Measurements from ENCODE around the gene SLC12A6. TPM values are rescaled to one million over a fixed set of nuclear protein-coding genes. Genes with fewer than 3 reads are reported as not detected.

Gene SLC12A6
- polyA plus RNA-seq, 1 donor from 2014 or later: 7.3 TPM

DNA sequence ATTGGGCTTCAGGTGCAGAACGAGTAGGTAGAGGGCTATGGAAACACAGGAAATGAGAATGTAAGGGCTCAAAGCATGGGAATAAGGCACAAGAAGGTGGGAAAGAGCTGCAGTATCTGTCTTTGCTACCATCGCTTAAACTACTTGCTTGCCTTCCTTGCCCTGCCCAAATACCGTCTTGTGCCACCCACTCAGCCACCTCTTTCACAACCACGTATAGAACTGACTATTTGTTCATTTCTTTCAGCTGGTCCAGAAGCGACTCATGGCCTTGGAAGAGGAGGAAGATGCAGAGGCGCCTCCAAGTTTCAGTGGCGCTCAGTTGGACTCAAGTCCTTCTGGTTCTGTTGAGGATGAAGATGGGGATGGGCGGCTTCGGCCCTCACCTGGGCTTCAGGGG lies 17.7 kb upstream of the SLC12A6 start:
- no peaks in the 10 kb centered on the region for H3F3A ChIP-seq (ENCODE audit: insufficient read depth, low read length, poor library complexity, severe bottlenecking)
- H3K9me3 ChIP-seq (ENCODE audit: low read length): no peaks in the 10 kb centered on the region
- H3K4me2 ChIP-seq (ENCODE audit: low read length): no peak overlapping the region
- H3K27me3 ChIP-seq (ENCODE audit: insufficient read depth, low read depth, low read length): no peaks in the 10 kb centered on the region
- no peaks in the 10 kb centered on the region for H4K20me1 ChIP-seq (ENCODE audit: insufficient read depth)
- H3K4me3 ChIP-seq (ENCODE audit: low read length): no peak overlapping the region
- no peak overlapping the region for H2AFZ ChIP-seq (ENCODE audit: low read depth, low read length)
- TF ChIP-seq, protein P1, sequence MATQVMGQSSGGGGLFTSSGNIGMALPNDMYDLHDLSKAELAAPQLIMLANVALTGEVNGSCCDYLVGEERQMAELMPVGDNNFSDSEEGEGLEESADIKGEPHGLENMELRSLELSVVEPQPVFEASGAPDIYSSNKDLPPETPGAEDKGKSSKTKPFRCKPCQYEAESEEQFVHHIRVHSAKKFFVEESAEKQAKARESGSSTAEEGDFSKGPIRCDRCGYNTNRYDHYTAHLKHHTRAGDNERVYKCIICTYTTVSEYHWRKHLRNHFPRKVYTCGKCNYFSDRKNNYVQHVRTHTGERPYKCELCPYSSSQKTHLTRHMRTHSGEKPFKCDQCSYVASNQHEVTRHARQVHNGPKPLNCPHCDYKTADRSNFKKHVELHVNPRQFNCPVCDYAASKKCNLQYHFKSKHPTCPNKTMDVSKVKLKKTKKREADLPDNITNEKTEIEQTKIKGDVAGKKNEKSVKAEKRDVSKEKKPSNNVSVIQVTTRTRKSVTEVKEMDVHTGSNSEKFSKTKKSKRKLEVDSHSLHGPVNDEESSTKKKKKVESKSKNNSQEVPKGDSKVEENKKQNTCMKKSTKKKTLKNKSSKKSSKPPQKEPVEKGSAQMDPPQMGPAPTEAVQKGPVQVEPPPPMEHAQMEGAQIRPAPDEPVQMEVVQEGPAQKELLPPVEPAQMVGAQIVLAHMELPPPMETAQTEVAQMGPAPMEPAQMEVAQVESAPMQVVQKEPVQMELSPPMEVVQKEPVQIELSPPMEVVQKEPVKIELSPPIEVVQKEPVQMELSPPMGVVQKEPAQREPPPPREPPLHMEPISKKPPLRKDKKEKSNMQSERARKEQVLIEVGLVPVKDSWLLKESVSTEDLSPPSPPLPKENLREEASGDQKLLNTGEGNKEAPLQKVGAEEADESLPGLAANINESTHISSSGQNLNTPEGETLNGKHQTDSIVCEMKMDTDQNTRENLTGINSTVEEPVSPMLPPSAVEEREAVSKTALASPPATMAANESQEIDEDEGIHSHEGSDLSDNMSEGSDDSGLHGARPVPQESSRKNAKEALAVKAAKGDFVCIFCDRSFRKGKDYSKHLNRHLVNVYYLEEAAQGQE (IDR thresholded peaks at IDR 0.05; ENCODE audit: borderline replicate concordance): no peak
- TF ChIP-seq EZH2 (IDR thresholded peaks at IDR 0.05; ENCODE audit: borderline replicate concordance, insufficient read depth, low read length, poor library complexity, severe bottlenecking): no peak
- TF ChIP-seq, protein P2, sequence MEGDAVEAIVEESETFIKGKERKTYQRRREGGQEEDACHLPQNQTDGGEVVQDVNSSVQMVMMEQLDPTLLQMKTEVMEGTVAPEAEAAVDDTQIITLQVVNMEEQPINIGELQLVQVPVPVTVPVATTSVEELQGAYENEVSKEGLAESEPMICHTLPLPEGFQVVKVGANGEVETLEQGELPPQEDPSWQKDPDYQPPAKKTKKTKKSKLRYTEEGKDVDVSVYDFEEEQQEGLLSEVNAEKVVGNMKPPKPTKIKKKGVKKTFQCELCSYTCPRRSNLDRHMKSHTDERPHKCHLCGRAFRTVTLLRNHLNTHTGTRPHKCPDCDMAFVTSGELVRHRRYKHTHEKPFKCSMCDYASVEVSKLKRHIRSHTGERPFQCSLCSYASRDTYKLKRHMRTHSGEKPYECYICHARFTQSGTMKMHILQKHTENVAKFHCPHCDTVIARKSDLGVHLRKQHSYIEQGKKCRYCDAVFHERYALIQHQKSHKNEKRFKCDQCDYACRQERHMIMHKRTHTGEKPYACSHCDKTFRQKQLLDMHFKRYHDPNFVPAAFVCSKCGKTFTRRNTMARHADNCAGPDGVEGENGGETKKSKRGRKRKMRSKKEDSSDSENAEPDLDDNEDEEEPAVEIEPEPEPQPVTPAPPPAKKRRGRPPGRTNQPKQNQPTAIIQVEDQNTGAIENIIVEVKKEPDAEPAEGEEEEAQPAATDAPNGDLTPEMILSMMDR (IDR thresholded peaks at IDR 0.05; ENCODE audit: poor library complexity, severe bottlenecking): no peak
- no peak for TF ChIP-seq TAF1 (IDR thresholded peaks at IDR 0.05; ENCODE audit: low read depth)
- TF ChIP-seq EP300 (conservative IDR thresholded peaks at IDR 0.05; ENCODE audit: poor library complexity, severe bottlenecking): no peak
- TF ChIP-seq RAD21 (conservative IDR thresholded peaks at IDR 0.05): no peak
- TF ChIP-seq POLR2AphosphoS5 (IDR thresholded peaks at IDR 0.05): no peak
- no peak for TF ChIP-seq SMC3 (conservative IDR thresholded peaks at IDR 0.05; ENCODE audit: poor library complexity)
- no peak for TF ChIP-seq MXI1 (conservative IDR thresholded peaks at IDR 0.05; ENCODE audit: poor library complexity, severe bottlenecking)
- peaks cover 3% of the 10 kb centered on the region for H3K36me3 ChIP-seq (ENCODE audit: insufficient read depth, low read length)
- H3K9ac ChIP-seq (ENCODE audit: low read length): no peak overlapping the region
- H3K27ac ChIP-seq (ENCODE audit: low read length): no peak overlapping the region
- no peaks in the 10 kb centered on the region for H3K9me2 ChIP-seq (ENCODE audit: insufficient read depth, low read length)
- no peaks in the 10 kb centered on the region for H3K79me2 ChIP-seq (replicated peaks; ENCODE audit: insufficient read depth, low read length)

DNA sequence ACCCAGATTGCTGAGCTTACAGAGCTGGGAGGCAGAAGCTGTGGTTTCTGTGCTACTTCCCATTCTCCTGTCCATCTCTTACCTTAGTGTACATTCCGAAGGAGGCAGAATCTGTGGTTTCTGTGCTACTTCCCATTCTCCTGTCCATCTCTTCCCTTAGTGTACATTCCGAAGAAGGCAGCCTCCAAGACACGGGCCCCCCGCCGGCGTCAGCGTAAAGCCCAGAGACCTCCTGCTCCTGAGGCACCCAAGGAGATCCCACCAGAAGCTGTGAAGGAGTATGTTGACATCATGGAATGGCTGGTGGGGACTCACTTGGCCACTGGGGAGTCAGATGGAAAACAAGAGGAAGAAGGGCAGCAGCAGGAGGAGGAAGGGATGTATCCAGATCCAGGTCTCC lies 16.7 kb upstream of the SLC12A6 start:
- Histone ChIP-seq H3K9me2 (ENCODE audit: insufficient read depth, low read length) (no peaks in the 10 kb centered on the region), H3K4me3 (ENCODE audit: low read length) (no peak overlapping the region), H2AFZ (ENCODE audit: low read depth, low read length) (no peak overlapping the region), H3K27ac (ENCODE audit: low read length) (no peak overlapping the region), H3K4me2 (ENCODE audit: low read length) (no peak overlapping the region), H4K20me1 (ENCODE audit: insufficient read depth) (no peaks in the 10 kb centered on the region), H3K79me2 (replicated peaks; ENCODE audit: insufficient read depth, low read length) (no peaks in the 10 kb centered on the region), H3K36me3 (ENCODE audit: insufficient read depth, low read length) (peaks cover under 1% of the 10 kb centered on the region), H3K9ac (ENCODE audit: low read length) (no peak overlapping the region), H3F3A (ENCODE audit: insufficient read depth, low read length, poor library complexity, severe bottlenecking) (no peaks in the 10 kb centered on the region), H3K9me3 (ENCODE audit: low read length) (no peaks in the 10 kb centered on the region), H3K27me3 (ENCODE audit: insufficient read depth, low read depth, low read length) (no peaks in the 10 kb centered on the region)
- no peak for TF ChIP-seq EZH2 (IDR thresholded peaks at IDR 0.05; ENCODE audit: borderline replicate concordance, insufficient read depth, low read length, poor library complexity, severe bottlenecking)

DNA sequence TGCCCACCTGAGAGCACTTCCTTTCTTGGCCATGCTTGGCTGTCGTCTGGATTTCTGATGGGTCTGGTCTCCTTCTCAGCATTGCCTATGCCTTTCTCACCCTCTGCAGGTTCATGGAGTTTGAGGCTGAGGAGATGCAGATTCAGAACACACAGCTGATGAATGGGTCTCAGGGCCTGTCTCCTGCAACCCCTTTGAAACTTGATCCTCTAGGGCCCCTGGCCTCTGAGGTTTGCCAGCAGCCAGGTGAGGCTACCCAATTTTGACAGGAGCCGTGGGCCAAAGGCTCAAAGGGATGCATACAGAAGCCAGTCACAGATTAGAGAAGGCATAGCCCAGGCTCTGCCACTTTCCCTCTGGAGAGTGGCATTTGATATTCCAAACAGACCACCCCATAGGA lies 16.0 kb upstream of the SLC12A6 start:
- Histone ChIP-seq H3K4me3 (ENCODE audit: low read length) (no peak overlapping the region), H4K20me1 (ENCODE audit: insufficient read depth) (no peaks in the 10 kb centered on the region), H3K4me2 (ENCODE audit: low read length) (no peak overlapping the region), H3K79me2 (replicated peaks; ENCODE audit: insufficient read depth, low read length) (no peaks in the 10 kb centered on the region), H3K9ac (ENCODE audit: low read length) (no peak overlapping the region), H3F3A (ENCODE audit: insufficient read depth, low read length, poor library complexity, severe bottlenecking) (no peaks in the 10 kb centered on the region), H3K9me3 (ENCODE audit: low read length) (no peaks in the 10 kb centered on the region), H3K27me3 (ENCODE audit: insufficient read depth, low read depth, low read length) (no peaks in the 10 kb centered on the region), H2AFZ (ENCODE audit: low read depth, low read length) (no peak overlapping the region), H3K27ac (ENCODE audit: low read length) (no peak overlapping the region), H3K36me3 (ENCODE audit: insufficient read depth, low read length) (no peaks in the 10 kb centered on the region), H3K9me2 (ENCODE audit: insufficient read depth, low read length) (no peaks in the 10 kb centered on the region)
- TF ChIP-seq TAF1 (IDR thresholded peaks at IDR 0.05; ENCODE audit: low read depth) (no peak), POLR2AphosphoS5 (IDR thresholded peaks at IDR 0.05) (no peak), SMC3 (conservative IDR thresholded peaks at IDR 0.05; ENCODE audit: poor library complexity) (no peak), EP300 (conservative IDR thresholded peaks at IDR 0.05; ENCODE audit: poor library complexity, severe bottlenecking) (no peak), EZH2 (IDR thresholded peaks at IDR 0.05; ENCODE audit: borderline replicate concordance, insufficient read depth, low read length, poor library complexity, severe bottlenecking) (no peak), MXI1 (conservative IDR thresholded peaks at IDR 0.05; ENCODE audit: poor library complexity, severe bottlenecking) (no peak), RAD21 (conservative IDR thresholded peaks at IDR 0.05) (no peak)
- TF ChIP-seq, protein P1 (IDR thresholded peaks at IDR 0.05; ENCODE audit: borderline replicate concordance): no peak
- TF ChIP-seq, protein P2 (IDR thresholded peaks at IDR 0.05; ENCODE audit: poor library complexity, severe bottlenecking): no peak

Measured in neural cell (in vitro differentiated cells).